A673 (cell line): Measurements from ENCODE around the gene EDA. TPM values are rescaled to one million over a fixed set of nuclear protein-coding genes. Genes with fewer than 3 reads are reported as not detected.

Experiments
- BruUV-seq: library from RNA; stranded (reverse); fragments of 400-500 nt; replicated peaks from 2 replicates; lab custom pipeline; 2021; lab: Mats Ljungman, UMichigan
- CTCF ChIA-PET: fragments of 300-600 bp; sonication (Branson Sonifier 250); formaldehyde crosslinking; loops from one replicate; lab custom pipeline; 2022; ENCODE audit warnings: antibody characterized with exemption; lab: Charles Lee
- POLR2A ChIA-PET: fragments of 300-600 bp; sonication (Branson Sonifier 250); formaldehyde crosslinking; loops from one replicate; lab custom pipeline; 2022; ENCODE audit warnings: antibody characterized with exemption; ENCODE audit not compliant: low non-redundant PET; lab: Charles Lee
- DNase-seq: peaks from one replicate; pipeline ENCODE4 v3.0.0-alpha.2; 2015; ENCODE audit warnings: low spot score
- H3K27ac ChIP-seq: fragments of 200-600 bp; sonication (generic); 2 replicates; pipeline ENCODE4 v1.5.1; 2016; ENCODE audit warnings: mixed run types, low read depth, mild to moderate bottlenecking, mixed read lengths, antibody characterized with exemption, low read length; ENCODE audit not compliant: poor library complexity, severe bottlenecking
- H3K27me3 ChIP-seq: fragments of 200-600 bp; sonication (generic); replicated peaks from 2 replicates; pipeline ENCODE4 v1.6.1; 2017; ENCODE audit warnings: mixed run types, low read depth, mild to moderate bottlenecking, mixed read lengths, antibody characterized with exemption, low read length; ENCODE audit not compliant: insufficient read depth, poor library complexity
- H3K36me3 ChIP-seq: fragments of 200-600 bp; sonication (generic); 2 replicates; pipeline ENCODE4 v1.6.1; 2016; ENCODE audit warnings: mixed run types, mild to moderate bottlenecking, mixed read lengths, antibody characterized with exemption, low read length; ENCODE audit not compliant: insufficient read depth, poor library complexity, severe bottlenecking
- H3K4me1 ChIP-seq: fragments of 200-600 bp; sonication (generic); 2 replicates; pipeline ENCODE4 v1.6.1; 2017; ENCODE audit warnings: mixed run types, mild to moderate bottlenecking, mixed read lengths, antibody characterized with exemption, low read length; ENCODE audit not compliant: insufficient read depth, poor library complexity, severe bottlenecking
- H3K4me3 ChIP-seq: fragments of 200-600 bp; sonication (generic); 2 replicates; pipeline ENCODE4 v1.5.1; 2016; ENCODE audit warnings: low read depth, mixed run types, mild to moderate bottlenecking, mixed read lengths, low read length; ENCODE audit not compliant: poor library complexity, severe bottlenecking
- H3K9me3 ChIP-seq: fragments of 200-600 bp; sonication (generic); 2 replicates; pipeline ENCODE4 v1.6.1; 2016; ENCODE audit warnings: mixed run types, low read depth, mild to moderate bottlenecking, mixed read lengths, antibody characterized with exemption, low read length; ENCODE audit not compliant: poor library complexity, severe bottlenecking
- CTCF ChIP-seq: fragments of 300-800, 200-600 bp; sonication (generic); conservative IDR thresholded peaks from 2 replicates; pipeline ENCODE4 v1.5.1; 2017; ENCODE audit warnings: low read depth, mild to moderate bottlenecking, antibody characterized with exemption, low read length, moderate library complexity, mixed read lengths
- EZH2 ChIP-seq: fragments of 200-600 bp; sonication (generic); IDR thresholded peaks from 2 replicates; pipeline ENCODE4 v1.6.1; 2017; ENCODE audit warnings: borderline replicate concordance, low read depth, mild to moderate bottlenecking, mixed read lengths, antibody characterized with exemption, low read length; ENCODE audit not compliant: poor library complexity, severe bottlenecking
- intact Hi-C: fragments of 100-400 bp; cut with micrococcal nuclease; formaldehyde crosslinking; loops from one replicate; pipeline ENCODE4 v1.10.0; 2022; ENCODE audit not compliant: unreplicated experiment
- total RNA-seq: library from RNA; stranded (reverse); gene quantifications from 2 replicates; pipeline ENCODE4 v1.2.3, GENCODE V29; 2021

Gene EDA
- total RNA-seq, 1 experiment from 2014 or later = 3.3 TPM

- H3K27ac ChIP-seq = no peak overlapping the region
- H3K4me1 ChIP-seq = no peaks in the 10 kb centered on the region
- no peaks in the 10 kb centered on the region for H3K36me3 ChIP-seq
- intact Hi-C loops = no loop called here
- ChIA-PET CTCF (no interaction called here), POLR2A (no interaction called here)
- DNase-seq = no peak
- no TSS peak for BruUV-seq
- no peak for TF ChIP-seq CTCF
- TF ChIP-seq EZH2 = no peak
- H3K27me3 ChIP-seq = no peaks in the 10 kb centered on the region
- H3K9me3 ChIP-seq = no peaks in the 10 kb centered on the region
- no peak overlapping the region for H3K4me3 ChIP-seq
Observed at GRCh38 chrX:70079297-70079696, 463.4 kb downstream of the EDA start.

- ChIA-PET POLR2A (no interaction called here), CTCF (no interaction called here)
- no peaks in the 10 kb centered on the region for H3K9me3 ChIP-seq
- no peak overlapping the region for H3K4me3 ChIP-seq
- intact Hi-C loops = no loop called here
- no peaks in the 10 kb centered on the region for H3K27me3 ChIP-seq
- DNase-seq = no peak
- H3K36me3 ChIP-seq = no peaks in the 10 kb centered on the region
- H3K27ac ChIP-seq = no peak overlapping the region
- H3K4me1 ChIP-seq = no peaks in the 10 kb centered on the region
- no TSS peak for BruUV-seq
- TF ChIP-seq EZH2 (no peak), CTCF (no peak)
Observed at GRCh38 chrX:70079870-70080269, 464.0 kb downstream of the EDA start.

- intact Hi-C loops = no loop called here
- Histone ChIP-seq H3K27me3 (no peaks in the 10 kb centered on the region), H3K4me3 (no peak overlapping the region), H3K27ac (no peak overlapping the region), H3K9me3 (no peaks in the 10 kb centered on the region), H3K36me3 (no peaks in the 10 kb centered on the region), H3K4me1 (no peaks in the 10 kb centered on the region)
- TF ChIP-seq CTCF = no peak
- TF ChIP-seq EZH2 = no peak
- no peak for DNase-seq
- no TSS peak for BruUV-seq
- POLR2A ChIA-PET = no interaction called here
- CTCF ChIA-PET = no interaction called here
Observed at GRCh38 chrX:70082723-70083122, 466.8 kb downstream of the EDA start.
